Measurements from ENCODE around the gene MRPL2. TPM values are rescaled to one million over a fixed set of nuclear protein-coding genes. Genes with fewer than 3 reads are reported as not detected.
"Not testable (repeated sequence)": the region's sequence is repeated elsewhere in the genome, so short reads cannot be mapped to it uniquely, and the experiment has no call there.

Gene MRPL2
- total RNA-seq, 1 donor from 2014 or later = 76.6 TPM

DNA sequence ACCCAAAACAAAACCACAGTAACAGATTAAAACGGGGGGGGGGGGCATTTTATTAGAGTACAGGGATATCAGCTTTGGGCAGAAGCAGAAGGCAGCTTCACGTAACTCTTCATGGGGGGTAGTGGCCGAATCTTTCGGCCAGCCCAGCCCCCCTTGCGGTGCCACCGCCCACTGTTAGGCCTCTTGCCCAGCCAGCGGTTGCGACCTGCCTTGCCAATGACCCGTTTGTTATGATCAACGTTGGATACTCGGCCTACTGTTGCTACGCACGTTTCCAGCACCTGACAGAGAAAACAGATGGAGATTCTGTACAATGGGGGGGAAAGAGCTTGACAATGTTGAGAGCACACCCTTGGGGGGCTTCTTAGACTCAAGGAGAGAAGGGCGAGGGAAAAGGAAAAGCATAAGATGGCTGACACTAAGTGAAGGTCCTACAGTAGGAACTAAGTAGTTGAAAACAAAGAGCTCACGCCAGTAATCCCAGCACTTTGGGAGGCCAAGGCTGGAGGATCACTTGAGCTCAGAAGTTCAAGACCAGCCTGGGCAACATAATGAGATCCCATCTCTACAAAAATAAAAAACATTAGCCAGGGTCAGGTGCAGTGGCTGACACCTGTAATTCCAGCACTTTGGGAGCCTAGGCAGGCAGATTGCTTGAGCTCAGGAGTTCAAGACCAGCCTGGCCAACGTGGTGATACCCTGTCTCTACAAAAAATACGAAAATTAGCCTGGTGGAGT is 4.9 kb downstream of the MRPL2 start:
- Mint-ChIP-seq H3K36me3 (ENCODE audit: low read depth) (peaks cover 66% of the 10 kb centered on the region), H3K27me3 (ENCODE audit: low read depth) (no peaks in the 10 kb centered on the region), H3K4me1 (ENCODE audit: low read depth) (peaks cover 44% of the 10 kb centered on the region), H3K27ac (peak overlapping the region; percentile 90), H3K9me3 (no peaks in the 10 kb centered on the region), H3K4me3 (ENCODE audit: low read depth) (peak overlapping the region; percentile 100)
- no peak for DNase-seq (ENCODE audit: low spot score)
- intact Hi-C loops (cut with micrococcal nuclease) = loop anchor here (10.0 kb wide), 2 partner anchors 130 to 1490 kb away; partner anchors contain the start of gene CNPY3

DNA sequence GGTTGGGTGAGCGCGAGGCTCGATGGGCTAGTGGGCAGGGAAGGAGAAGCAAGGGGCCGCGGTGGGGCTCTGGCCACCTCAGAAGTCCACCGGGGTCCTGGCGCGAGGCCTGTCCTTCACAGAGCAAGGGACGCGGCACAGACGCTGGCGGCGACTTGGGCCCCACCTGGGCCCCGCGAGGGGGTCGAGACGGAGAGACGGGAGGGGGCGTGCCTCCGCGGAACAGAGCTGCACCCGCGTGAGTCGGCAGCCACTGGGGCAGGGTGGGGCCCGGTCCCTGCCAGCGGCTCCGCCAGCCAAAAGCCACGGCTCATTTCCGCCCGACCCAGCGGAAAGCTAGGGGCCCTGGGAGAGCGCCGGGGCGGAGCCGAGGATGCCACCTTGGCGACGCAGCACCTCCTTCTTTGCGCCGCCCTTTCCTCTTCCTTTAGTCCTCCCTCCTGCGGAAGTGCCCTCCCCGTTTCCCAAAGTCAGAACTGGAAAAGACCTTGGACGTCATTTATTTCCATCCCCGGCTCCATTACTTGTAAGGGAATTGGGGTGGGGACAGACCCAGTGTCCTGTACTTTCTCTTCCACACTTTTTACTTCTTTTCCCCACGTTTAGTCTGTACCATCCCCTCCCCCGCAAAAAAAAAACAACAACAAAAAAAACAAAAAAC is 5.6 kb downstream of the MRPL2 start, which contains the start of gene CUL7:
TSS of gene CUL7 (minus strand) at position 307 of the 661 bp plus-strand sequence. CDS start 1,063 bp downstream, outside the sequence.
- peak; percentile 89 for DNase-seq (ENCODE audit: low spot score)
- Mint-ChIP-seq H3K4me3 (ENCODE audit: low read depth) (peak within 1 kb of the TSS; percentile 100), H3K9me3 (no peaks in the 10 kb centered on the region), H3K27me3 (ENCODE audit: low read depth) (no peaks in the 10 kb centered on the region), H3K36me3 (ENCODE audit: low read depth) (peaks cover 69% of the 10 kb centered on the region), H3K4me1 (ENCODE audit: low read depth) (peaks cover 42% of the 10 kb centered on the region), H3K27ac (peak within 1 kb of the TSS; percentile 98)
- intact Hi-C loops (cut with micrococcal nuclease) = loop anchor here (10.0 kb wide), 2 partner anchors 129 to 1489 kb away; partner anchors contain the start of gene CNPY3

DNA sequence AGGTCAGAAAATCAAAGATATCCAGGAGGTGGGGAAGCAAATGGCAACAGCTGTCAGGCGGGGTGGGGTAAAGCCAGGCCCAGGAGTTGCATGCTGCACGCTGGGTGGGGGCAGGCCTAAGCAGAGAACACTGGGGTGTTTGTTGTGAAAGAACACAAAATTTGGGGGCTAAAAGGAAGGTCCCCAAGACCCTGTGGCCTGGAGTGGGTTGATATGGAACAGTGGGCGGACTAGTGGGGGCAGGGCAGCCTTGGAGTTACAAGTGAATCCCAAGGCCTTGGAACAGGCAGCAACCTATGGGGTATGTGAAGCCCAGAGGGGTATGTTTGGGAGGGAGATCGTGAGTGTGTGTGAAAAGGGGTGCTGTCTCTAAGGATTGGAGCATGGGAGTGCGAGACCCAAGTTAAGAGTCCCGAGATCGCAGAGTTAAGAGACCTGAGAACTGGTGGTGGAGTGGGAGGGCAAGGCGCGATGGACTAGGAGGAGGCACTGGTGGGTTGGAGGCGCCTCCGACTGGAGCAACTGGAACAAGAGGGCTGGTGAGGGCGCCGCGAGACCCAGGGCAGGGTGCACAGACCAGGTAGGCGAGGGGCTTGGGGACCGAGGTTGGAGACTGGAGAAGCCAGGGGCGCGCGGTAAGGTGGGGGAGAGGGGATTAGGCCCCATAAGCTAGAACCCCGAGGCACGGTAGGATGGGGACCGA is 6.2 kb downstream of the MRPL2 start:
- no peaks in the 10 kb centered on the region for H3K27me3 Mint-ChIP-seq (ENCODE audit: low read depth)
- no peaks in the 10 kb centered on the region for H3K9me3 Mint-ChIP-seq
- H3K36me3 Mint-ChIP-seq (ENCODE audit: low read depth) = peaks cover 62% of the 10 kb centered on the region

GRCh38 chr6:43052225-43052841 is 6.9 kb downstream of the MRPL2 start:
- H3K27ac Mint-ChIP-seq = peak overlapping the region; percentile 98
- no peaks in the 10 kb centered on the region for H3K9me3 Mint-ChIP-seq
- H3K4me3 Mint-ChIP-seq (ENCODE audit: low read depth) = peak overlapping the region; percentile 100
- H3K36me3 Mint-ChIP-seq (ENCODE audit: low read depth) = peaks cover 60% of the 10 kb centered on the region
- H3K27me3 Mint-ChIP-seq (ENCODE audit: low read depth) = no peaks in the 10 kb centered on the region
- no peak for DNase-seq (ENCODE audit: low spot score)
- peaks cover 33% of the 10 kb centered on the region for H3K4me1 Mint-ChIP-seq (ENCODE audit: low read depth)
- intact Hi-C loops (cut with micrococcal nuclease) = loop anchor here (10.0 kb wide), 2 partner anchors 128 to 1488 kb away; partner anchors contain the start of gene CNPY3

More for the DNA sequence above, 6.2 kb downstream of the MRPL2 start:
- no peak for DNase-seq (ENCODE audit: low spot score)
- peak overlapping the region; percentile 98 for H3K27ac Mint-ChIP-seq
- peaks cover 35% of the 10 kb centered on the region for H3K4me1 Mint-ChIP-seq (ENCODE audit: low read depth)
- H3K4me3 Mint-ChIP-seq (ENCODE audit: low read depth) = peak overlapping the region; percentile 100
- intact Hi-C loops (cut with micrococcal nuclease) = loop anchor here (10.0 kb wide), 2 partner anchors 128 to 1488 kb away; partner anchors contain the start of gene CNPY3

GRCh38 chr6:43050981-43051380 is 8.3 kb downstream of the MRPL2 start:
- Mint-ChIP-seq H3K27me3 (ENCODE audit: low read depth) (no peaks in the 10 kb centered on the region), H3K27ac (no peak overlapping the region), H3K4me1 (ENCODE audit: low read depth) (peaks cover 33% of the 10 kb centered on the region), H3K9me3 (no peaks in the 10 kb centered on the region), H3K36me3 (ENCODE audit: low read depth) (peaks cover 60% of the 10 kb centered on the region), H3K4me3 (ENCODE audit: low read depth) (no peak overlapping the region)
- no peak for DNase-seq (ENCODE audit: low spot score)
- intact Hi-C loops (cut with micrococcal nuclease) = loop anchor here (10.0 kb wide), 2 partner anchors 126 to 1486 kb away; partner anchors contain the start of gene CNPY3

GRCh38 chr6:43047998-43048397 is 11.2 kb downstream of the MRPL2 start:
- Mint-ChIP-seq H3K27me3 (ENCODE audit: low read depth) (no peaks in the 10 kb centered on the region), H3K4me1 (ENCODE audit: low read depth) (peaks cover 24% of the 10 kb centered on the region), H3K9me3 (no peaks in the 10 kb centered on the region), H3K27ac (no peak overlapping the region), H3K36me3 (ENCODE audit: low read depth) (peaks cover 57% of the 10 kb centered on the region), H3K4me3 (ENCODE audit: low read depth) (no peak overlapping the region)
- DNase-seq (ENCODE audit: low spot score) = no peak
- intact Hi-C loops (cut with micrococcal nuclease) = no loop called here

- Mint-ChIP-seq H3K9me3 (no peaks in the 10 kb centered on the region), H3K36me3 (ENCODE audit: low read depth) (peaks cover 56% of the 10 kb centered on the region), H3K27ac (no peak overlapping the region), H3K27me3 (ENCODE audit: low read depth) (no peaks in the 10 kb centered on the region), H3K4me3 (ENCODE audit: low read depth) (no peak overlapping the region), H3K4me1 (ENCODE audit: low read depth) (peaks cover 2% of the 10 kb centered on the region)
- intact Hi-C loops (cut with micrococcal nuclease) = no loop called here
- DNase-seq (ENCODE audit: low spot score) = no peak
Measured at GRCh38 chr6:43045371-43045930, 13.8 kb downstream of the MRPL2 start.

DNA sequence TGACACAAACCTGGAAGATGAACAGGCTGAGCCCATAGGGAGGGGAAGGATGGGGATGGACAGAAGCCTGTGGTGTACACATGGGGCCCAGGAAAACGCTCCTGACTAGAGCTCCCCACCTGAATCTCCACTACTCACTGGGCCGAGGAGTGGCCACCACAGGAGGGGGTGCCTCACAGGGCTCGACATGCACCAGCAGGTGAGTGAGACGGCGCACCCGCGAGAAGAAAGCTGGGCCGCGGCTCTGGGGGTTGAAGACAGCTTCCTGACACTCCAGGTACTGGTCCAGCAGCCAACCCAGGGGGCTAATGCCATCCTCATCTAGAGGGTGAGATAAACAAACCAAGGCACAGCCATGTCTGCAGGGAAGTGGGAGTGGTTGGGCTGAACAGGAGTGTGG is 15.9 kb downstream of the MRPL2 start:
- Mint-ChIP-seq H3K4me1 (ENCODE audit: low read depth) (no peaks in the 10 kb centered on the region), H3K27ac (no peak overlapping the region), H3K4me3 (ENCODE audit: low read depth) (no peak overlapping the region)

GRCh38 chr6:43041475-43041874 is 17.8 kb downstream of the MRPL2 start:
- H3K4me1 Mint-ChIP-seq (ENCODE audit: low read depth); H3K9me3 Mint-ChIP-seq; H3K27ac Mint-ChIP-seq; H3K27me3 Mint-ChIP-seq (ENCODE audit: low read depth); H3K4me3 Mint-ChIP-seq (ENCODE audit: low read depth); intact Hi-C loops (cut with micrococcal nuclease); DNase-seq (ENCODE audit: low spot score): not testable (repeated sequence)
- peaks cover 68% of the 10 kb centered on the region for H3K36me3 Mint-ChIP-seq (ENCODE audit: low read depth)

More for the DNA sequence above, 15.9 kb downstream of the MRPL2 start:
- no peaks in the 10 kb centered on the region for H3K9me3 Mint-ChIP-seq
- no peaks in the 10 kb centered on the region for H3K27me3 Mint-ChIP-seq (ENCODE audit: low read depth)
- peaks cover 57% of the 10 kb centered on the region for H3K36me3 Mint-ChIP-seq (ENCODE audit: low read depth)
- intact Hi-C loops (cut with micrococcal nuclease) = no loop called here
- DNase-seq (ENCODE audit: low spot score) = no peak

DNA sequence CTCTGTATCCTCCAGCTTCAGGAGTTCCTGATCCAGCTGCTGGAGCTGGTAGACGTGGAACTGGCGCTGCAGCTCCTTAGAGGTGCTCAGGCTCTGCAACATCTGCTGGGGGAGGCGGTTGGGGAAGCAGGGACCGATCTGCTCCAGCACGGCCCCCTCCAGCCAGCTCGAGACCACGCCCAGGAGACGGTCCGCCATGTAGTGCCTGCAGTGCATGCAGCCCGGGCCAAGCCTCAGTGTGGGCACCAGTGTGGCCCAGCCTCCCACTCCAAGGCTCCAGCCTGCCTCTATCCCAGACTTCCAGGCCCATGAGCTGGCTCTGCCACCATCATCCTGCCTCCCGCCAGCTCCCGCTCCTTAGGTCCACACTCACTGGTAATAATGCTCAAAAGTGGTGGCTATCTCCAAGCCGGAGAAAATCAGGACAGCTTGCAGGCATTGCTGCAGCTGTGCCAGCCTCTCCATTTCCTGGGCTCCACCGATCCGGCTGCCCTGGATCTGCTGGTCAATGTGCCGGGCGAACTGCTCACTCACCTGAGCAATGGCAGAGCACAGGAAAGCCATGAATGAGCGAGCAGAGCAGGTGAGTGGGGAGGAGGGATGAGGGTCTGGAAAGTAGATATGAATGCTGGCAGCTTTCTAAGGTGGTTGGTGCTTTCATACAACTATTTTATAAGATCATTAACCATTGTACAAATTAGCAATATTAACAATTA is 18.5 kb downstream of the MRPL2 start:
- Mint-ChIP-seq H3K27me3 (ENCODE audit: low read depth) (no peaks in the 10 kb centered on the region), H3K36me3 (ENCODE audit: low read depth) (peaks cover 64% of the 10 kb centered on the region), H3K27ac (no peak overlapping the region), H3K4me3 (ENCODE audit: low read depth) (no peak overlapping the region), H3K9me3 (no peaks in the 10 kb centered on the region), H3K4me1 (ENCODE audit: low read depth) (no peaks in the 10 kb centered on the region)
- DNase-seq (ENCODE audit: low spot score) = no peak
- intact Hi-C loops (cut with micrococcal nuclease) = no loop called here

DNA sequence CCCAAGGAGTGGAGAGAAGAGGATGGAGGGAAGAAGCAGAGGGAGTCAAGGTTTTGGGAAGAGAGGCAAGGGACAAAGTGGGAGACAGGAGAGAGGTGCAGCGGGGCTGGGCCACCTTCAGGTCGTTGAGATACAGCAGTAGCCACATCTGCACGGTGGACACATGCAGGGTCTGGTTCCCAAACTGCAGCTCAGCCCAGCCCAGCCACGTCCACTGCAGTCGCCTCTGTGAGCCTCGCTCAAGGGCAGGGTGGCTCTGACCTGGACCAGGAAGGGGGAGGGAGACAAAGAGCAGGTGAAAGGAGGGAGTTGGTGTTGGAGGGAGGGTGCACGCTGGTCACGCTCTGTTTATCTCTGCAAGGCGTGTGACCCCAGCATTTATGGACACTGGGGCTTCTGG is 20.5 kb downstream of the MRPL2 start:
- H3K4me1 Mint-ChIP-seq (ENCODE audit: low read depth) = no peaks in the 10 kb centered on the region
- no peaks in the 10 kb centered on the region for H3K9me3 Mint-ChIP-seq
- no peak for DNase-seq (ENCODE audit: low spot score)
- H3K36me3 Mint-ChIP-seq (ENCODE audit: low read depth) = peaks cover 70% of the 10 kb centered on the region
- no peaks in the 10 kb centered on the region for H3K27me3 Mint-ChIP-seq (ENCODE audit: low read depth)
- no peak overlapping the region for H3K27ac Mint-ChIP-seq
- intact Hi-C loops (cut with micrococcal nuclease) = no loop called here
- no peak overlapping the region for H3K4me3 Mint-ChIP-seq (ENCODE audit: low read depth)
